Muscle layer of duodenum (tissue), 2 donors: ENCODE measurements around the gene PREB.

Source experiments
- H3K27ac ChIP-seq: one replicate; pipeline ENCODE4 v1.7.0; 2013; ENCODE audit warnings: mild to moderate bottlenecking, low read length
- H3K27me3 ChIP-seq: one replicate; pipeline ENCODE4 v1.7.0; 2013; ENCODE audit warnings: low read depth, mild to moderate bottlenecking, control low read depth, low read length
- H3K36me3 ChIP-seq, 2 donors: one replicate each; pipeline ENCODE4 v1.7.0; 2013; ENCODE audit warnings: low read length in 2 of 2, control low read depth in 1 of 2, mild to moderate bottlenecking in 1 of 2; ENCODE audit not compliant: insufficient read depth in 2 of 2, control insufficient read depth in 1 of 2
- H3K4me1 ChIP-seq, 2 donors: one replicate each; pipeline ENCODE4 v1.7.0; 2013; ENCODE audit warnings: low read length in 2 of 2, mild to moderate bottlenecking in 2 of 2, control low read depth in 1 of 2, moderate library complexity in 1 of 2; ENCODE audit not compliant: insufficient read depth in 2 of 2, control insufficient read depth in 1 of 2
- H3K4me3 ChIP-seq, 2 donors: one replicate each; pipeline ENCODE4 v1.7.0; 2013; ENCODE audit warnings: low read length in 2 of 2, low read depth in 1 of 2, mild to moderate bottlenecking in 1 of 2
- H3K9me3 ChIP-seq, 2 donors: one replicate each; pipeline ENCODE4 v1.7.0; 2013; ENCODE audit warnings: low read length in 2 of 2, control low read depth in 1 of 2, mild to moderate bottlenecking in 1 of 2; ENCODE audit not compliant: control insufficient read depth in 1 of 2
- donor health status: healthy.

Gene PREB

DNA sequence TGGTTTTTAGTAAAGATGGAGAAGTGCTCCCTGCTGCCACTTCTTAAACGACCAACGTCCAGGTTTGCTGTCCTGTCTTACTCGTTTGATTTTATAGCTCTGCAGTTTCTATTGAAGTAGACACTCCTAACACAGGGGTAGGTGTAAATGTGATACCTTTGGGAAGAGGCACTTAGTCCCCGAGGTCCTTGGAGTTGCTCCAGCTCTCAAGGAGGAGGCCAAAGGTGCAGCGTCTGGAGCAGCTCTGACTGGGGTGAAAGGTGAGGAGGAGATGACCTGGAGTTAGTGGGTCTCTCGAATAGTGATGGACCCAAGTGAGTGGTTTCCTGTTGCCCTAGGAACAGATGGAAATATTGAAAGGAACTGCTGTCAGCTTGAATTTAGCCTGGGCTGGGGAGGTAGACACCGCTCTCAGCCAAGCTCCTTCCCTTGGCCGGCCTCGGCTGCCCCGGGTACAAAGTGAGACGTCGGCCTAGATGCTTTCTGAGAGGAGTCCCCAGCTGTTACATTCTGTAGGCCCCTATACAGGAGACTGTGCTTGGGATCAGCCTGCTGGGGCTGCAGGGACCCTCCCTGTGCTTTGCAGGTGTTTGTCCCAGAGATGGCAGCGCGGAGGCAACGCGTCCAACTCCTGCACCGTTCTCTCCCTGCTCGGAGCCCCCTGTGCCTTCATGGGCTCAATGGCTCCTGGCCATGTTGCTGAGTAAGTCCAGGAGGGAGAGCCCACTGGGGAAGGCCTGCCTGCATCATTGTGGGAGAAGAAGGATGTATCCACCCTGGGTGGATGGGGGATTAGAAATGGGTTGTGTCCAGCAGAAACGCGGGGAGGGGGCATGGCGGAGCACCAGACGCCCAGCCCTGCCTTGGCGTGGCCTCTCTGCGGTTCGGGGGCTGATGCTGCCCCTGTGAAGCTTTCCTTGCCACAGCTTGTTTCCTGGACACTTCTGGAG is 42.4 kb downstream of the PREB start:
- no peak overlapping the region for H3K27ac ChIP-seq
- H3K9me3 ChIP-seq: no peaks in the 10 kb centered on the region
- H3K4me1 ChIP-seq: peaks cover 10 to 19% of the 10 kb centered on the region in 2 donors
- no peaks in the 10 kb centered on the region for H3K36me3 ChIP-seq
- no peak overlapping the region for H3K4me3 ChIP-seq
- H3K27me3 ChIP-seq: no peaks in the 10 kb centered on the region

DNA sequence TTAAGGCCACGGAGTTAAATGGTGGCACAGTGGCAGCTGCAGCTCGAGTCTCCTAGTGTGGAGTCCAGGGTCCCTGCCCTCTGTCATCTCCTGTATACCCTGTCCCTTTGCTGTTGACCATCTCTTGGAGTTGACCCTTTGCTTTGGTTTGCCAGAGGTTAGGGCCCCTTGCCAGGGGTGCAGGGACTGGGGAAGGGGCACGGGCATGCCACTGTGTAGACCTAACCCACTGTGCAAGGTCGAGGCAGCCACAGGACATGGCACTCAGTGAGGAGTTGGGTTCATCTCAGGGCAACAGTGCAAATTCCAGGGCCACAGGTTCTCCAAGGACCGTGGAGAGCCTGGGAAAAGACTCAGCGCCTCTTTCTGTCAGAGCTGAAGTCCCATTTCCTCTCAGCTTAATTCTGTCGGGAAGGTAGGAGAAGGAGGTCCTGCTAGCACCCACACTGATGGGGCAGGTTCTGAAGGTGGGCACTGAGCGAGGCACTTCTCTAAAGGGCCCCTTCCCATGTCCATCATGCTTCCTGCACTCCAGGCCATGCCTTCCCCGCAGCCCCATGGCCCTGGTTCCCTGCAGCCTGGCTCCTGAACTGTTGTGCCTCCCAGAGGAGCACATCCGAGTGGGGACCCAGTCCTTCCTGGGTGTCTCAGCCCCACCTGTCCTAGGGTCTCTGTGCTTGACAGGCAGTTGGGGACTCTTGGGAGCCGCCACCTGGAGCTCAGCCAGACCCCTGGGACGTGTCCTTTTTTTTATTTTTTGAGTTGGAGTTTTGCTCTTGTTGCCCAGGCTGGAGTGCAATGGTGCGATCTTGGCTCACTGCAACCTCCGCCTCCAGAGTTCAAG is 45.1 kb downstream of the PREB start:
- peaks cover 7 to 24% of the 10 kb centered on the region in 2 donors for H3K4me1 ChIP-seq

DNA sequence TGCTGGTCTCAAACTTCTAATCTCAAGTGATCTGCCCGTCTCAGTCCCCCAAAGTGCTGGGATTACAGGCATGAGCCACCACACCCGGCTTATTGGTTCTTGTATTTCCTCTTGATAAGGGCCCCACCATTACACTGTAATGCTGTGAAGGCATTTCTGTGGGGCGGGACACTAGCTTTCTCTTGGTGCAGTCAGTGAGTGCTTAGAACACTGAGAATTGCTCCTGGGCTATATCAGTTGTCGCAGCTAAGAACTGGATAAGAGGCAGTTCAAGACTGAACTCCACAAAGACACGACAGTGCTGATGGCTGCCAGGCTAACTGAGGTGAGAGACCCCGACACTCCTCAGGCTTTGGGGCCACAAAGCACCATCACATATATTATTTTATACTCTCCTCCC is 45.8 kb downstream of the PREB start:
- no peaks in the 10 kb centered on the region for H3K27me3 ChIP-seq
- H3K36me3 ChIP-seq: no peaks in the 10 kb centered on the region
- peaks cover 7 to 31% of the 10 kb centered on the region in 2 donors for H3K4me1 ChIP-seq
- H3K9me3 ChIP-seq: no peaks in the 10 kb centered on the region
- no peak overlapping the region for H3K27ac ChIP-seq
- peak overlapping the region in 1 of 2 donors; percentile 19 for H3K4me3 ChIP-seq

More for the DNA sequence above, 45.1 kb downstream of the PREB start:
- Histone ChIP-seq H3K27me3 (no peaks in the 10 kb centered on the region), H3K9me3 (no peaks in the 10 kb centered on the region), H3K27ac (no peak overlapping the region), H3K36me3 (no peaks in the 10 kb centered on the region), H3K4me3 (peak overlapping the region in 1 of 2 donors; percentile 19)

GRCh38 chr2:27087823-27088410 is 46.5 kb downstream of the PREB start:
- Histone ChIP-seq H3K27ac (peak overlapping the region; percentile 39), H3K4me3 (peak overlapping the region in 1 of 2 donors; percentile 76), H3K9me3 (no peaks in the 10 kb centered on the region), H3K4me1 (peaks cover 7 to 38% of the 10 kb centered on the region in 2 donors), H3K27me3 (no peaks in the 10 kb centered on the region), H3K36me3 (peaks cover 0 to 5% of the 10 kb centered on the region in 2 donors)

GRCh38 chr2:27086724-27087593 is 47.5 kb downstream of the PREB start, which contains the start of gene KHK:
KHK (plus strand) TSS chr2:27086772; CDS start chr2:27087260, 488 bp downstream.
- no peaks in the 10 kb centered on the region for H3K27me3 ChIP-seq
- H3K4me3 ChIP-seq: peak within 1 kb of the TSS; percentile 76 to 86
- peaks cover 7 to 48% of the 10 kb centered on the region in 2 donors for H3K4me1 ChIP-seq
- H3K9me3 ChIP-seq: no peaks in the 10 kb centered on the region
- peak within 1 kb of the TSS; percentile 39 for H3K27ac ChIP-seq
- H3K36me3 ChIP-seq: peaks cover 0 to 11% of the 10 kb centered on the region in 2 donors

- Histone ChIP-seq H3K9me3 (no peaks in the 10 kb centered on the region), H3K4me3 (peak overlapping the region; percentile 53 to 86), H3K27ac (peak overlapping the region; percentile 31), H3K36me3 (peaks cover 0 to 13% of the 10 kb centered on the region in 2 donors), H3K4me1 (peaks cover 15 to 55% of the 10 kb centered on the region in 2 donors), H3K27me3 (no peaks in the 10 kb centered on the region)
Measured at GRCh38 chr2:27086090-27086723, 48.2 kb downstream of the PREB start.

GRCh38 chr2:27085673-27086089 is 48.8 kb downstream of the PREB start:
- peak overlapping the region; percentile 31 for H3K27ac ChIP-seq
- no peaks in the 10 kb centered on the region for H3K27me3 ChIP-seq
- H3K36me3 ChIP-seq: peaks cover 0 to 13% of the 10 kb centered on the region in 2 donors
- peaks cover 15 to 61% of the 10 kb centered on the region in 2 donors for H3K4me1 ChIP-seq
- peak overlapping the region; percentile 53 to 86 for H3K4me3 ChIP-seq
- H3K9me3 ChIP-seq: no peaks in the 10 kb centered on the region

- H3K4me1 ChIP-seq: peaks cover 15 to 66% of the 10 kb centered on the region in 2 donors
- H3K4me3 ChIP-seq: peak overlapping the region; percentile 53 to 86
- H3K27me3 ChIP-seq: no peaks in the 10 kb centered on the region
- peaks cover 0 to 13% of the 10 kb centered on the region in 2 donors for H3K36me3 ChIP-seq
- H3K9me3 ChIP-seq: no peaks in the 10 kb centered on the region
- no peak overlapping the region for H3K27ac ChIP-seq
Measured at GRCh38 chr2:27085062-27085672, 49.3 kb downstream of the PREB start.

DNA sequence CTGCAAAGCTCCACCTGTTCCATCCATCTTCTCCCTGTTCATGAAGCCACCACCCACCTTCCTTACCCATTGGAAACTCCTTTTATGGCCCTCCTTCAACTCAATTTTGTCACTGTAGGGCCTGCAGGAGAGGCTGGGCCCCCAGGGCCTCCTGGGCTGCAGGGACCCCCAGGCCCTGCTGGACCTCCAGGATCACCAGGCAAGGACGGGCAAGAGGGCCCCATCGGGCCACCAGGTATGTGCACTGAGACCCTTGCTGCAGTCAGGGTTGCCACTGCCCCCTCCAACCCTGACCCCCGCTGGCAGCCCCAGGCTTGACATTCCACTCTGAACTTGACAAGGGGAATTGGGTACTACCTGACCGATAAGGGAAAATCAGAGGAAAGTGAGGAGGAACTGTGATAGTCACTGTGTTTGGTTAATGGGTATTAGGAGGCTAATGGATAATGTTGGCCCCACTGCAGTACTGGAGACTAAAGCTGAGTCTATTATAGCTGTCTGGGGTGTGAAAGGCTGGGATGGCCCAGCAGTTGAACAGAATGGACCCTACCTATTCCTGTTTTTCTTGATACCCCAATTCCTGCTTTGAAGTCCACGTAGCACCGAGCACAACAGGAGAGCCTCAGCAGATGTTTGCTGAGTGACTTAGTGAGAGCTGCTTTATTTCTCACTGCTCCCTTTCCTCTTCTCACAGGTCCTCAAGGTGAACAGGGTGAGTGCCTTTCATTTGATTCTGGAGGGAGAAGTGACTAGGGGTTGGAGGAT is 50.0 kb downstream of the PREB start:
- Histone ChIP-seq H3K4me1 (peaks cover 15 to 68% of the 10 kb centered on the region in 2 donors), H3K9me3 (no peaks in the 10 kb centered on the region), H3K27ac (no peak overlapping the region), H3K4me3 (no peak overlapping the region), H3K36me3 (peaks cover 0 to 13% of the 10 kb centered on the region in 2 donors), H3K27me3 (no peaks in the 10 kb centered on the region)
